Calu3 (cell line): ENCODE measurements around the gene SLIT3. TPM values are rescaled to one million over a fixed set of nuclear protein-coding genes. Genes with fewer than 3 reads are reported as not detected.

Experiments used
- BruUV-seq: library from RNA; stranded (reverse); fragments of 400-500 nt; replicated peaks from 2 replicates; lab custom pipeline; 2021; lab: Mats Ljungman, UMichigan
- CTCF ChIA-PET: fragments of 300-600 bp; sonication (Branson Sonifier 250); formaldehyde crosslinking; loops from one replicate; lab custom pipeline; 2022; ENCODE audit warnings: antibody characterized with exemption; lab: Charles Lee
- DNase-seq: peaks from one replicate; pipeline ENCODE4 v3.0.0; 2022
- H3K27ac Mint-ChIP-seq: one replicate; pipeline ENCODE4 v1.8.0; 2022; ENCODE audit warnings: mixed read lengths; ENCODE audit not compliant: unreplicated experiment
- H3K27me3 Mint-ChIP-seq: one replicate; pipeline ENCODE4 v1.8.0; 2022; ENCODE audit warnings: mixed read lengths; ENCODE audit not compliant: unreplicated experiment
- H3K36me3 Mint-ChIP-seq: one replicate; pipeline ENCODE4 v1.8.0; 2022; ENCODE audit warnings: mild to moderate bottlenecking, moderate library complexity, mixed read lengths; ENCODE audit not compliant: insufficient read depth, unreplicated experiment
- H3K4me1 Mint-ChIP-seq: one replicate; pipeline ENCODE4 v1.8.0; 2022; ENCODE audit warnings: mild to moderate bottlenecking, low read depth, mixed read lengths; ENCODE audit not compliant: unreplicated experiment
- H3K4me3 Mint-ChIP-seq: one replicate; pipeline ENCODE4 v1.8.0; 2022; ENCODE audit warnings: mild to moderate bottlenecking, low read depth, moderate library complexity, mixed read lengths; ENCODE audit not compliant: unreplicated experiment
- H3K9me3 Mint-ChIP-seq: one replicate; pipeline ENCODE4 v1.8.0; 2022; ENCODE audit warnings: low read depth, mixed read lengths; ENCODE audit not compliant: unreplicated experiment
- intact Hi-C: fragments of 100-400 bp; cut with micrococcal nuclease; formaldehyde crosslinking; loops from one replicate; pipeline ENCODE4 v1.10.0; 2022; ENCODE audit not compliant: unreplicated experiment
- total RNA-seq: library from RNA; stranded (reverse); gene quantifications from 2 replicates; pipeline ENCODE4 v1.2.3, GENCODE V29; 2022
- TF ChIP-seq, protein P1 (sequence below): fragments of 200-600 bp; IDR thresholded peaks from one replicate; pipeline ENCODE4 v1.8.0; 2022; ENCODE audit warnings: antibody characterized with exemption; ENCODE audit not compliant: unreplicated experiment

Gene SLIT3
- total RNA-seq, 1 experiment from 2014 or later = not detected

GRCh38 chr5:168818558-168818957 lies 482.4 kb downstream of the SLIT3 start:
- intact Hi-C loops = no loop called here
- Mint-ChIP-seq H3K27me3 (peaks cover 100% of the 10 kb centered on the region), H3K4me1 (no peaks in the 10 kb centered on the region), H3K27ac (no peak overlapping the region), H3K36me3 (no peaks in the 10 kb centered on the region), H3K4me3 (no peak overlapping the region), H3K9me3 (no peaks in the 10 kb centered on the region)
- no peak for DNase-seq
- TF ChIP-seq, protein P1, sequence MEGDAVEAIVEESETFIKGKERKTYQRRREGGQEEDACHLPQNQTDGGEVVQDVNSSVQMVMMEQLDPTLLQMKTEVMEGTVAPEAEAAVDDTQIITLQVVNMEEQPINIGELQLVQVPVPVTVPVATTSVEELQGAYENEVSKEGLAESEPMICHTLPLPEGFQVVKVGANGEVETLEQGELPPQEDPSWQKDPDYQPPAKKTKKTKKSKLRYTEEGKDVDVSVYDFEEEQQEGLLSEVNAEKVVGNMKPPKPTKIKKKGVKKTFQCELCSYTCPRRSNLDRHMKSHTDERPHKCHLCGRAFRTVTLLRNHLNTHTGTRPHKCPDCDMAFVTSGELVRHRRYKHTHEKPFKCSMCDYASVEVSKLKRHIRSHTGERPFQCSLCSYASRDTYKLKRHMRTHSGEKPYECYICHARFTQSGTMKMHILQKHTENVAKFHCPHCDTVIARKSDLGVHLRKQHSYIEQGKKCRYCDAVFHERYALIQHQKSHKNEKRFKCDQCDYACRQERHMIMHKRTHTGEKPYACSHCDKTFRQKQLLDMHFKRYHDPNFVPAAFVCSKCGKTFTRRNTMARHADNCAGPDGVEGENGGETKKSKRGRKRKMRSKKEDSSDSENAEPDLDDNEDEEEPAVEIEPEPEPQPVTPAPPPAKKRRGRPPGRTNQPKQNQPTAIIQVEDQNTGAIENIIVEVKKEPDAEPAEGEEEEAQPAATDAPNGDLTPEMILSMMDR = no peak
- BruUV-seq = no TSS peak
- CTCF ChIA-PET = no interaction called here

GRCh38 chr5:168817591-168817990 lies 483.3 kb downstream of the SLIT3 start:
- H3K9me3 Mint-ChIP-seq = no peaks in the 10 kb centered on the region
- TF ChIP-seq, protein P1 = no peak
- CTCF ChIA-PET = interaction anchor here (1.3 kb wide), 1 partner anchor 35 kb away, joined by 3 read pairs; no protein-coding TSS in a partner anchor
- BruUV-seq = no TSS peak
- H3K27me3 Mint-ChIP-seq = peaks cover 99% of the 10 kb centered on the region
- H3K36me3 Mint-ChIP-seq = no peaks in the 10 kb centered on the region
- intact Hi-C loops = no loop called here
- no peak for DNase-seq
- no peak overlapping the region for H3K4me3 Mint-ChIP-seq
- no peaks in the 10 kb centered on the region for H3K4me1 Mint-ChIP-seq
- no peak overlapping the region for H3K27ac Mint-ChIP-seq

- Mint-ChIP-seq H3K27ac (no peak overlapping the region), H3K27me3 (peaks cover 99% of the 10 kb centered on the region), H3K9me3 (no peaks in the 10 kb centered on the region), H3K4me3 (no peak overlapping the region), H3K36me3 (no peaks in the 10 kb centered on the region), H3K4me1 (no peaks in the 10 kb centered on the region)
- CTCF ChIA-PET = interaction anchor here (1.3 kb wide), 1 partner anchor 34 kb away, joined by 3 read pairs; no protein-coding TSS in a partner anchor
- TF ChIP-seq, protein P1 = no peak
- DNase-seq = no peak
- no TSS peak for BruUV-seq
- intact Hi-C loops = no loop called here
Observed at GRCh38 chr5:168816661-168817060, 484.3 kb downstream of the SLIT3 start.

DNA sequence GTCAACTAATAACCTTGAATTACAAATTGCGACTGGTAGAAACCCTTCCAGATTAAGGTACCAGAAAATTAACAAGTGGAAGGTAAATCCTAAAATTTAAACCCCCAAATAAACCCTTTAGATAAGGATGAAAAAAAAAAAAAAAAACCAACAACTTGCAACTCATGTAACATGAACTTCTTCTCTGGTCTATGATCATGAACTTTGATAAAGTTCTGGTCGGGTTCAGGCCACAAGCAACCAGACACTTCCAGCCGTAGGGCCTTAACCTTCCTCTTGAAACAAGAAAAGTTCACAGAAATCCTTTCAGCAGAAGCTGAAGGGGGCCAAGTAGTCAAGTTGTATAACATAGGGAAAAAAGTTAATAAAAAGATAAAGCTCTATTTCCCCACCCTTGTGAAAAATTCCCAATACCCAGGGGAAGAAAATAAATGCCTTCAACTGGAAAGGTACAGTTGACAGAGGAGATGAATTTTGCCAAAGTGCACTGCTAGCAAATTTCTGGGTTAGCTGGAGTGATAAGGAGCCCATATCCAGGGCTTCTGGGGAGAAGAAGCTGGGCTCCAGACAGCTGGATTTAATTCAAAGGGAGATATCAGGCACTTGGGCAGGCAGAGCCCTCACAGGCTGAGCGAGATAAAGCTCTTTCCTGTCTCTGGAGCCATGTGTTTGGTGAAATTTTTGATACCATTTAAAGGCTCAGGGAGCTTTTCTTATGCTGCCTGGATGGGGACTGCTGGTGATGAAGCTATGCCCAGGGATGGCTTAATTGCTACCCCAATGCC lies 487.6 kb downstream of the SLIT3 start:
- H3K4me3 Mint-ChIP-seq = no peak overlapping the region
- intact Hi-C loops = no loop called here
- TF ChIP-seq, protein P1 = no peak
- DNase-seq = no peak
- CTCF ChIA-PET = interaction anchor here (0.6 to 0.7 kb wide), 2 partner anchors 18 to 172 kb away, joined by 3 to 7 read pairs; no protein-coding TSS in a partner anchor
- H3K27me3 Mint-ChIP-seq = peaks cover 99% of the 10 kb centered on the region
- H3K9me3 Mint-ChIP-seq = no peaks in the 10 kb centered on the region
- no peaks in the 10 kb centered on the region for H3K4me1 Mint-ChIP-seq
- no peak overlapping the region for H3K27ac Mint-ChIP-seq
- no TSS peak for BruUV-seq
- no peaks in the 10 kb centered on the region for H3K36me3 Mint-ChIP-seq
